Stimulated activated CD4-positive, alpha-beta T cell treated with anti-CD3 and anti-CD28 coated beads, Interleukin-4, amount 100 ng/mL, for 48 hours (primary cell): ENCODE data around the gene MTUS2.

ENCODE experiments used
- DNase-seq, 2 donors: peaks; one replicate each; pipeline ENCODE4 v3.0.0-alpha.2; 2020; ENCODE audit warnings: low read depth in 2 of 2

The MTUS2 gene

GRCh38 chr13:28859069-28859468 lies 38.9 kb downstream of the MTUS2 start:
- no peak for DNase-seq

GRCh38 chr13:28859717-28860116 lies 39.6 kb downstream of the MTUS2 start:
- no peak for DNase-seq

- no peak for DNase-seq
Measured at GRCh38 chr13:28864544-28864943, 44.4 kb downstream of the MTUS2 start.

DNA sequence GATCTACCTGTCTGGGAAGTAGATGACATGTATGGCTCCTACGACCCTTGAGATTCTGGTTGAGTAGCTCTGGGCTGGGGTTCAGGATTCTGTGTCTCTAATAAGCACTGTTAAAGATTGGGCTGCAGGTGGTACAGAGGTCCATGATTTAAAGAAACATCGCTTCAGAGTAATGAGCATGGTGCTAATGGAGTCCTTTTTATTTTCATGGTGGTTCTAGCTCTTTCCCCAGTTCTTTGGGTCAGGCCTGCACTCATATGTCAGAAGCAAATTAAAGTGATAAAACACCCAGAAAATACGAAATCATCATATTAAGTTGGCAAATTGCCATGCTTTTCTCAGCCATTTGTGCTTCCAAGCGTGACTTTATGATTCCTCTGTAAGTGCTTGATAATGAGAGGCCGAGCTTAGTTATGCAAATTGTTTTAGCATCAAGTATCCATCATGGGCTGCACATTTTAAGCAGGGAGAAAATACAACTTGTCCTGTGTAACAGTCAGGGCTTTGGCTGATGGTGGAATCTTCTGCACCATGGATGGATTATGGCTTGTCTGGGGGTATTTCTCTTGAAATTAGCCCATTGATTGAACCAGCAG lies 45.1 kb downstream of the MTUS2 start:
- DNase-seq: no peak

DNA sequence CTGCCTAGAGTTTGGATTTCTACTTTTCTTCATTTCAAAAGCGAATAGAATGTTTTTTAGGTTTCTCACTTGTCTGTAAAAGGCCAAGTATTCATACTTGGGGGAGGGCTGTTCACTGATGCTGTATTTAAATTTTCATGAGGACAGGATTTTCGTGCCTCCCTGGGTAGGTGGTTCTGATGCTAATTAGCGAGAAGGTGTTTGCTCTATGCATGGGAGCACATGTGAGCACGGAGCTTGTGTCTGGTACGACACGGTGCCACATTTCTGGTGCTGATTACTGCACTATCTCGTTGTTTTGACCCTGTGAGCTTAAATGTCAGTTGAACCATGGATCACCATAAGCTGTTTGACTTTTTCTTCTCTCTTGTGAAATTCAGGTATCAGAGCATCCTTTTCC lies 45.8 kb downstream of the MTUS2 start:
- no peak for DNase-seq

- DNase-seq: no peak
Measured at GRCh38 chr13:28866932-28867331, 46.8 kb downstream of the MTUS2 start.

- DNase-seq: no peak
Measured at GRCh38 chr13:28867564-28867963, 47.4 kb downstream of the MTUS2 start.

GRCh38 chr13:28872427-28873176 lies 52.5 kb downstream of the MTUS2 start:
- no peak for DNase-seq

DNA sequence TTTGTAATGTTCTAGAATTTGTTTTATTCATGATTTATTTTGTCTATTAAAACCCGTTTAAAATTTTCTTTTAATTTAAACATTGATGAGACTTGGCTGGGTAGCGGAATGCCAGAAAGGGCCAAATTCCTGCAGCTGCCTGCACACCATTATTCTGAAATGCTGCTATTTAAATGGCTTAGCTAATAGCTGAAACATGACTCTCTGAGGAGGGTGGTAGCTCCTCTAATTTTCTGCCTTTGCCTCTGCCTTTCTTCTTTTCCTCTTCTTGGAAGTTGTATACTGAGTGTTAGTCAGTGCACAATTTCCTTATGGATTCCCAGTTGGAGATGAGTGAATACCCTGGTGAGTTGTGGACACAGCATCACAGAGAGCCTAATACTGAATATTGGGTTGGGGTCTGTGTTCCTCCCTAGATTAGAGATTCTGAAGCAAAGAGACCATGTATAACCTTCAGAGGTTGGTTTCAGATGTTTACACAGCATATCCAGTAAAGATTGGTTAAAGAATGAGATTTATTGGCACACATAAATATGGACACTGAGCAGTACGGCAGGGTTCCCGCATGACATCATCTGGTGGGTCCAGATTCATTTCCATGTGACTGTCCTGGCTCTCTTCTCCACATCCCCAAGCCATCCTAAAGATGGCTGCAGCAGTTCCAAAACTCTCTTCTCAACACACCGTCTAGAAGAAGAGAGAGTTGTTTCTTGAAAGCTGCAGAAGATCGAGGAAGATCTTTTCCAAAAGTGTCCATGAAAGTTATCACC lies 55.9 kb downstream of the MTUS2 start:
- no peak for DNase-seq

DNA sequence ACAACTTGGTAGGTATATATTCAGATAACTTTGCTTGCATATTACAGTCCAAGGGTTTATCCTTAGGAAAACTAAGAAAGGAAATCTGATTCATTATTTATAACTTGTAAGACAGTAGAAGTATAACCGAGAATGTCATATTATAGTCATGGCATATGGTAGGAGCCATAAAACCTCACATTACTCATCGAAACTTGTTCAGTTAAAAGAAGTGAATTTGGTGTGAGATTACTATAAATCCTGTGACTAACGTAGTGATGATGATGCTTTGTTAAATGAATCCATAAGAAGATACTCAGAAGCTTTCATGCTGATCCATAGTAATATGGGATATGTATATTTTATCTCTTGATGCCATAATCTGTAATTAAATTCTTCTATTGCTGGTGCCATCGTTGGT lies 57.3 kb downstream of the MTUS2 start:
- DNase-seq: no peak

- no peak for DNase-seq
Measured at GRCh38 chr13:28885181-28885580, 65.0 kb downstream of the MTUS2 start.

DNA sequence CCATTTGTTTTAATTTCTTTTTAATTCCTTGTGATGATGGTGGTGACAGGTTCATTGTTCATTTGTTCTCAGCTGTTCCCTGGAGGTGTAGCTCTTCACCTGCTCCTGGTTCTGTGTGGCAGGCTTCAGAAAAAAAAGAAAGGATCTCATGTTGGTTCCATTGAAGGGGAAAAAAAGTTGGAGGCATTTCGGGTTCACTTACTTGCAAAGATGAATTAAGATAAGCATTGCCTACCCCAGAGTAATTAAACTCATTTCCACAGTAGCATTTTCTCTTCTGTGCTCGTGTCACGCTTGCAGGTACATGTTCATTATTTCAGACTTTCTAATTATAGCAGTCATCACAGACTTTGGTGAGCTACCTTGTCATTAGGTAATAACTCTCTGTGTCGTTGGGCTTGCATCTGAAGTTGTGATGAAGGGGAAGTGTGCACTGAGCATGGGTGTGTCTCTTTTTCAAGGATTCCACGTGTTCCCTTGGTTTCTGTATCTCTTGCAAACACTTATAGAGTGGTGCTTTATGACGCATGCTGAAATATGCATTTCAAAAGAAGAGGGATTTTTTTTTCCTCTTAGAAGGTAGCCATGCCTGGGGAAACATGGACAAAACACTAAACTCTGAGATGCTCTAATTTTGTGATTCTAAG lies 69.1 kb downstream of the MTUS2 start:
- no peak for DNase-seq

- DNase-seq: no peak
Measured at GRCh38 chr13:28890712-28891111, 70.6 kb downstream of the MTUS2 start.

GRCh38 chr13:28918030-28918429 lies 97.9 kb downstream of the MTUS2 start:
- no peak for DNase-seq

GRCh38 chr13:28922341-28922740 lies 102.2 kb downstream of the MTUS2 start:
- no peak for DNase-seq

- no peak for DNase-seq
Measured at GRCh38 chr13:28935104-28935503, 115.0 kb downstream of the MTUS2 start.

DNA sequence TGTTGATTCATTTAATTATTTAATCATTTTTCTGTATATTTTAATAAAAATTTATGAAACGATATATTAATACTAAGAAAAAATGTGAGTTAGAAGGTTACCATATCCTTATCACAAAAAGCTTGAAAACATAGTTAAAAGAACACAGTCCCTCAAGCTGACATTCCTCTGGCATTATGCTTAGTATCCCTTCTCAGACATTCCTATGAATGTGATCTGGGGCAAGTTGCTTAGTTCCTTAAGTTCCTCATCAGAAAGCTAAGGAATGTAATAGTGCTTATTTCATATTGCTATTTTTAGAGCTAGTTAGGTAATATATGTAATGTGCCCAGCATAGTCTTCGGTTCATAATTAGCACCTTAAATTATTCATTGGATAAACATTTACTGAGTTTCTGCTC lies 122.8 kb downstream of the MTUS2 start:
- DNase-seq: no peak

GRCh38 chr13:28953714-28954418 lies 133.7 kb downstream of the MTUS2 start:
- no peak for DNase-seq

DNA sequence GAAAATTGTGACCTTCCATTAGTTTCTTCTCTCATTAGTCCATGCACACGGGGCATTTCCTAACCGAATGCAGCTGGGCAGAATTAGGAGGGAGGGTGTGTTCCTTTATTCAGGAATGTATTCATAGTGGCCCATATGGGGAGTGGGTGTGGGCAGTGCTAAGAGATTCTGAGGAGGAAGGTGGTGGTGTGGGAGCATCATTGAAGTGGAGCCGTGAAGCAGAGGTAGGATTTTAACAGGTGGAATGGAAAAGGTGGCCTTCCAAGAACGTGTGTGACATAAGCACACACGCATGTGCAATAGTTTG lies 134.2 kb downstream of the MTUS2 start:
- no peak for DNase-seq

GRCh38 chr13:28954810-28955209 lies 134.7 kb downstream of the MTUS2 start:
- DNase-seq: no peak

DNA sequence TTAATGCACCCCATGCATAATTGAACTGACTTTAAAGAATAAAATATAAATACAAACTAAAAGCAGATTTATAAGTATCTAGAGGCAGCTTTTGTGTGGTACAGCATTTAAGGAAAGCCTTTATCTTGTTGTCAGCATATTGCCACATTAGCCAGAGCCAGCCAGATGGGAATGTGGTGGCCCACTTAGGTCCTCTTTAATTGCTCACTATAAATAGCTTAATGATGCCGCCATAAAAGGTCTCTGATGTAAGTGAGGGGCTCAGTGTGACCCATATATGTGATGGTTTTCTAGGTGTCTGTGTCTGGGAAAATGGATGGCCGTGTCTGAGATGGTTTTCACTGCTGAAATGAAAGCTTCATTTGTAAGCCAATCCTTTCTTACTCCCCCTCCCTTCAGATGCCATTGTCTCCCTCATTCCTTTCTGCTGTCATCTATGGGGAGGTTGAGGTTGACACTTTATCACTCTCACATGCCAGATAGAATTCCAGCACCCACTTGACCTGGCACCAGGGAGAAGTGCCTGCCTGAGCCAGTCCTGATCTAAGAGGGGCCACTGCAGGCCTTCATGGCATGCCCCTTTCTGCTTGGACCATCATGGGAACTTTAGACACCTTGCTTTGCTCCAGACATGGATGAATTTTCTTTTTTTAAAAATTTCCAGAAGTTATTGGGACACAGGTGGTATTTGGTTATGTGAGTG lies 135.3 kb downstream of the MTUS2 start:
- no peak for DNase-seq
